C4-2B (cell line): ENCODE data around the gene ARHGAP20.

Source experiments
- CTCF ChIP-seq: fragments of 450-650 bp; conservative IDR thresholded peaks from 2 replicates; pipeline ENCODE4 v1.5.1; 2017; ENCODE audit warnings: mild to moderate bottlenecking
- ZFX ChIP-seq: fragments of 450-650 bp; IDR thresholded peaks from 2 replicates; pipeline ENCODE4 v1.6.1; 2017

GRCh38 chr11:110621826-110622225, 90.4 kb downstream of the ARHGAP20 start:
- TF ChIP-seq CTCF = no peak
- TF ChIP-seq ZFX = no peak
